OCI-LY7 (cell line): Measurements from ENCODE around the gene FYN. TPM values are rescaled to one million over a fixed set of nuclear protein-coding genes. Genes with fewer than 3 reads are reported as not detected.

ENCODE experiments used
- BruUV-seq: library from RNA; stranded (reverse); fragments of 400-500 nt; replicated peaks from 2 replicates; lab custom pipeline; 2021; lab: Mats Ljungman, UMichigan
- CTCF ChIA-PET: fragments of 300-600 bp; sonication (Branson Sonifier 250); formaldehyde crosslinking; loops from one replicate; lab custom pipeline; 2022; ENCODE audit warnings: antibody characterized with exemption; ENCODE audit not compliant: unreplicated experiment; lab: Charles Lee
- POLR2A ChIA-PET: fragments of 300-600 bp; sonication (Branson Sonifier 250); formaldehyde crosslinking; loops from one replicate; lab custom pipeline; 2022; ENCODE audit warnings: antibody characterized with exemption; lab: Charles Lee
- DNase-seq: peaks from one replicate; pipeline ENCODE4 v3.0.0-alpha.2; 2015; ENCODE audit warnings: low spot score
- H2AFZ ChIP-seq: fragments of 200-600 bp; sonication (generic), shearing (Covaris generic); 2 replicates; pipeline ENCODE4 v1.6.1; 2014; ENCODE audit warnings: mild to moderate bottlenecking, antibody characterized with exemption, low read length, moderate library complexity
- H3K27ac ChIP-seq: fragments of 200-600 bp; sonication (generic); 2 replicates; pipeline ENCODE4 v1.5.1; 2014; ENCODE audit warnings: mixed run types, low read depth, mild to moderate bottlenecking, moderate library complexity, low read length, inconsistent platforms; ENCODE audit not compliant: poor library complexity, severe bottlenecking
- H3K36me3 ChIP-seq: fragments of 200-600 bp; sonication (generic); 2 replicates; pipeline ENCODE4 v1.6.1; 2014; ENCODE audit warnings: mild to moderate bottlenecking, antibody characterized with exemption, low read length, moderate library complexity, mixed read lengths; ENCODE audit not compliant: insufficient read depth
- H3K4me1 ChIP-seq: fragments of 200-600 bp; sonication (generic); 2 replicates; pipeline ENCODE4 v1.5.1; 2014; ENCODE audit warnings: mild to moderate bottlenecking, low read length; ENCODE audit not compliant: insufficient read depth, poor library complexity, severe bottlenecking
- H3K4me2 ChIP-seq: fragments of 200-600 bp; sonication (generic); 2 replicates; pipeline ENCODE4 v1.6.1; 2014; ENCODE audit warnings: mild to moderate bottlenecking, low read length
- H3K4me3 ChIP-seq: fragments of 200-600 bp; sonication (generic); 2 replicates; pipeline ENCODE4 v1.5.1; 2014; ENCODE audit warnings: mild to moderate bottlenecking, low read depth, low read length; ENCODE audit not compliant: poor library complexity, severe bottlenecking
- H3K79me2 ChIP-seq: fragments of 200-600 bp; sonication (generic); 2 replicates; pipeline ENCODE4 v1.6.1; 2016; ENCODE audit warnings: low read depth, mild to moderate bottlenecking, low read length, moderate library complexity, mixed read lengths; ENCODE audit not compliant: insufficient read depth
- H3K9me2 ChIP-seq: fragments of 200-600 bp; sonication (generic); 2 replicates; pipeline ENCODE4 v1.6.1; 2016; ENCODE audit warnings: mild to moderate bottlenecking, low read length, mixed read lengths; ENCODE audit not compliant: insufficient read depth
- H3K9me3 ChIP-seq: fragments of 200-600 bp; sonication (generic); 2 replicates; pipeline ENCODE4 v1.6.1; 2014; ENCODE audit warnings: mild to moderate bottlenecking, mixed run types, low read length, mixed read lengths
- H4K20me1 ChIP-seq: fragments of 200-600 bp; sonication (generic); 2 replicates; pipeline ENCODE4 v1.6.1; 2014; ENCODE audit warnings: mild to moderate bottlenecking, antibody characterized with exemption, low read length, moderate library complexity, mixed read lengths; ENCODE audit not compliant: insufficient read depth
- CTCF ChIP-seq: fragments of 200-600 bp; sonication (generic); conservative IDR thresholded peaks from 2 replicates; pipeline ENCODE4 v1.5.1; 2014; ENCODE audit warnings: mild to moderate bottlenecking, antibody characterized with exemption, low read length, moderate library complexity, mixed read lengths
- EZH2phosphoT487 ChIP-seq: fragments of 200-600 bp; sonication (generic); IDR thresholded peaks from 2 replicates; pipeline ENCODE4 v1.6.1; 2018; ENCODE audit warnings: low read depth, borderline replicate concordance, mild to moderate bottlenecking, mixed run types, antibody characterized with exemption, low read length, moderate library complexity, mixed read lengths
- intact Hi-C: fragments of 100-400 bp; cut with micrococcal nuclease; formaldehyde crosslinking; loops from one replicate; pipeline ENCODE4 v1.10.0; 2022; ENCODE audit not compliant: unreplicated experiment
- total RNA-seq, 2 experiments: library from RNA; depleted of rRNA in 1 of 2; stranded (reverse); fragments of >200 nt in 1 of 2; shearing (Covaris generic) in 1 of 2; gene quantifications; 2 replicates each; pipeline ENCODE4 v1.2.3, GENCODE V29; 2014 to 2022

FYN gene
- total RNA-seq, 2 experiments from 2014 or later, result 57.3 to 92.9 TPM

GRCh38 chr6:111758608-111759329, 114.5 kb downstream of the FYN start:
- no peak for TF ChIP-seq CTCF
- ChIA-PET CTCF (no interaction called here), POLR2A (no interaction called here)
- H4K20me1 ChIP-seq, result no peaks in the 10 kb centered on the region
- H3K9me2 ChIP-seq, result no peaks in the 10 kb centered on the region
- no peaks in the 10 kb centered on the region for H3K79me2 ChIP-seq
- no peak overlapping the region for H3K4me3 ChIP-seq
- peak overlapping the region; percentile 12 for H3K27ac ChIP-seq
- DNase-seq, result no peak
- peaks cover 69% of the 10 kb centered on the region for H3K4me1 ChIP-seq
- BruUV-seq, result no TSS peak
- H3K36me3 ChIP-seq, result no peaks in the 10 kb centered on the region
- H3K4me2 ChIP-seq, result peak overlapping the region; percentile 73; the same call in 1 of the 2 replicates
- peak overlapping the region; percentile 58; the same call in 1 of the 2 replicates for H2AFZ ChIP-seq
- no peaks in the 10 kb centered on the region for H3K9me3 ChIP-seq
- intact Hi-C loops, result no loop called here

DNA sequence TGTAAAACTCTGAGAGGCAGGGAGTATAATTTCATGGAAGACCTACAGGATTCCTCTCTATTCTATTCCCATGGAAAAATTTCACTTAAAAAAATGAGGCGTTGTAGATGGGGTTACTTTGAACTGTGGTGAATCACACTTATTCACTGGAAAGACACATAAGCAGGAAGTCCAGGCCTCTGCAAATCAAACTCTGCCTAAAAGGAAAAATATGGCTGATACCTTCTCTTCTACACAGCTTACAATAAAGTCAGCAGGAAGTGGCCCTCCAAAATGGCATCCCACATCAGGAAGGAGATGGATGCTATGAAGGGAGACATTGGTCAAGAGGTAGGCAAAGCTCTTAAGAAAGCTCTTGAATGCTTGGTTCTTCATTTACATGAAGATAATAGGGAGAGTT, 115.9 kb downstream of the FYN start:
- Histone ChIP-seq H3K9me2 (no peaks in the 10 kb centered on the region), H4K20me1 (no peaks in the 10 kb centered on the region), H3K4me3 (no peak overlapping the region), H3K79me2 (no peaks in the 10 kb centered on the region), H3K4me1 (peaks cover 69% of the 10 kb centered on the region), H3K9me3 (no peaks in the 10 kb centered on the region), H3K27ac (no peak overlapping the region), H3K4me2 (no peak overlapping the region), H2AFZ (0 out of 2 replicates have a peak overlapping the region, but pooled peaks have one; percentile 3), H3K36me3 (no peaks in the 10 kb centered on the region; the same call in 1 of the 2 replicates)
- BruUV-seq, result no TSS peak
- ChIA-PET POLR2A (interaction anchor here (1.1 kb wide), 1 partner anchor 35 kb away, joined by 3 read pairs; no protein-coding TSS in a partner anchor), CTCF (no interaction called here)
- intact Hi-C loops, result no loop called here
- no peak for TF ChIP-seq EZH2phosphoT487
- no peak for TF ChIP-seq CTCF
- DNase-seq, result no peak

GRCh38 chr6:111754423-111754822, 118.8 kb downstream of the FYN start:
- BruUV-seq, result no TSS peak
- Histone ChIP-seq H4K20me1 (no peaks in the 10 kb centered on the region), H3K9me3 (no peaks in the 10 kb centered on the region), H3K36me3 (no peaks in the 10 kb centered on the region; the same call in 1 of the 2 replicates), H3K9me2 (no peaks in the 10 kb centered on the region), H3K79me2 (0 out of 2 replicates have a peak, but pooled peaks cover 7% of the 10 kb centered on the region), H2AFZ (no peak overlapping the region), H3K4me1 (peaks cover 69% of the 10 kb centered on the region), H3K4me2 (no peak overlapping the region), H3K27ac (no peak overlapping the region), H3K4me3 (no peak overlapping the region)
- ChIA-PET POLR2A (interaction anchor here (0.9 to 3.3 kb wide), 4 partner anchors 9 to 120 kb away, joined by 3 to 42 read pairs (median 4); no protein-coding TSS in a partner anchor), CTCF (no interaction called here)
- DNase-seq, result no peak
- intact Hi-C loops, result no loop called here
- TF ChIP-seq EZH2phosphoT487 (no peak), CTCF (no peak)
